ENCODE measurements around the gene PTPRA.
"Not testable (repeated sequence)": the region's sequence is repeated elsewhere in the genome, so short reads cannot be mapped to it uniquely, and the experiment has no call there.

Gene PTPRA

DNA sequence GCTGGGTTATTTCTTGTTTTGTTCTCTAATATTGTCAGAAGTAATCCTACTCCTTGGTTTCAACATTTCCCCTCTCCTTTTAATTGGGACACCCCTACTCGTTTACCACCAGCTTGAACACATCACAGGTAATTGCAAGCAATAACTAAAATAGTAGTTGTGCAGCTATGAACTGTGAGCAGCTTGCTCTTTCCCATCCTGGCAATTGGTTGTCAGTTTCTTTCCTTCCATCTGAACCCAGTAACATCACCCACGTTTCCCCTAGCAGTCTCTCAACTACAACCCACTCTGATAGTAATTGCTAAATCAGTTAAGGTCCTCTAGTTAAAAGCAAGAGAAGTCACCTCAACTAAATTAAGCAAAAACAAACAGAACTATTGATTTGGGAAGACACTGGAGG is 122.5 kb downstream of the PTPRA start:
- no peak for DNase-seq (ENCODE audit: low read depth in 2 of 2)

DNA sequence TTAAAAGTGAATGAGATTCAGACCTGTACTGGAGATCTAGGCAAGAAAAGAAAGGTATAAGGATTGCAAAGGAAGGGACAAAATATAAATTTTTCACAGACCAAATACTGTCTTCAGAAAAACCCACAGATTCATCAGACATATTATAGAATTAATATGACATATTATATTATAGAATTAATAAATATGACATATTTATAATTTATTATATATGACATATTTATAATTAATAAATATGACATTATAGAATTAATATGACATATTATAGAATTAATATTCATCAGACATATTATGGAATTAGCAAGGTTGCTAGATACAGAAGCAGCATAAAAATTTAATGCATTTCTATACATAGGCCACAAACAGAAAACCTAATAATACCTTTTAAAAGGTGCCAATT is 125.4 kb downstream of the PTPRA start:
- DNase-seq (ENCODE audit: low read depth in 2 of 2) = no peak

DNA sequence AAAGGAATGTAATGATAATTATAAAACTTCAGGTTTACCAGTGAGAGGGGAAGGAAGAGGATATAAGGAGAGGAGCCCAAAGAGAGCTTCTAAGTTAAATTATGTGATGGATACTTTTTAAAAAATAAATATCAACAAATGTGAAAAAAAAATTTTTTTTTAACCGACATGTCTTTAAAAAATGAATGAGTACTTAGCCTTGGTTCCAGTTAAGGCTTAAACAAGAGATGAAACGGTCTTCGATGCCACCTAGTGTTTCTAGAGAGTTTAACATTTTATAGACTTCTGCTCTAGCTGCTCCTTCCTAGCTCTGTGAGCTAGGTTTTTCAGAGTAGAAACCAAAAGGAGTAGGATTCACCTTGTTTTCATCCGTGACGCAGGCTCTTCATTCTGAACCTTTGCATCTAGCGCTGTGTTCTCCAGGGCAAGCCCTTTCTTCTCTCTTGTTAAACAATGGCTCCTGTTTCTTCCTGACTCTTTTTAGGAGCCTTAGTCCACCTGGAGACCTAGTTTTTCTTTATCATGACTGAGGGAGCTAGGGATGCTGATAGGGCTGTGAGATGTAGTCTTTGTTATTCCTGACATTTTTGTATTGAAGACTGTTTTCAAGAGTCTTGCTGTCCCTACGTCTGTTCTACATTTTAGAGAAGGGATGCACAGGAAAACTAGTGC is 127.7 kb downstream of the PTPRA start:
- DNase-seq (ENCODE audit: low read depth in 2 of 2) = no peak

DNA sequence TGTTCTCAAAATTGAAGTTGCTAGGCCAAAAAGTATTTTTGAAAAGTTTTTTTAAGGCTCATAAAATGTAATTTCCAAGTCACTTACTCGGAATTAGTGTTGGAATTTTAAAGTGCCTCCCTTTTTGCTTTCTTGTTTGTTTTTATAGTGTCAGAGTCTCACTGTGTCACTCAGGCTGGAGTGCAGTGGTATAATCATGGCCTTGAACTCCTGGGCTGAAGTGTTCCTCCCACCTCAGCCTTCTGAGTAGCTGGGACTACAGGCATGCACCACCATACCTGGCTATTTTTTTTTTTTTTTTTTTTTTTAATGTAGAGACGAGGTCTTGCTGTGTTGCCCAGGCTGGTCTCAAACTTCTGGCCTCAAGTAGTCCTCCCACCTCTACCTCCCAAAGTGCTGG is 130.1 kb downstream of the PTPRA start:
- no peak for DNase-seq (ENCODE audit: low read depth in 2 of 2)

DNA sequence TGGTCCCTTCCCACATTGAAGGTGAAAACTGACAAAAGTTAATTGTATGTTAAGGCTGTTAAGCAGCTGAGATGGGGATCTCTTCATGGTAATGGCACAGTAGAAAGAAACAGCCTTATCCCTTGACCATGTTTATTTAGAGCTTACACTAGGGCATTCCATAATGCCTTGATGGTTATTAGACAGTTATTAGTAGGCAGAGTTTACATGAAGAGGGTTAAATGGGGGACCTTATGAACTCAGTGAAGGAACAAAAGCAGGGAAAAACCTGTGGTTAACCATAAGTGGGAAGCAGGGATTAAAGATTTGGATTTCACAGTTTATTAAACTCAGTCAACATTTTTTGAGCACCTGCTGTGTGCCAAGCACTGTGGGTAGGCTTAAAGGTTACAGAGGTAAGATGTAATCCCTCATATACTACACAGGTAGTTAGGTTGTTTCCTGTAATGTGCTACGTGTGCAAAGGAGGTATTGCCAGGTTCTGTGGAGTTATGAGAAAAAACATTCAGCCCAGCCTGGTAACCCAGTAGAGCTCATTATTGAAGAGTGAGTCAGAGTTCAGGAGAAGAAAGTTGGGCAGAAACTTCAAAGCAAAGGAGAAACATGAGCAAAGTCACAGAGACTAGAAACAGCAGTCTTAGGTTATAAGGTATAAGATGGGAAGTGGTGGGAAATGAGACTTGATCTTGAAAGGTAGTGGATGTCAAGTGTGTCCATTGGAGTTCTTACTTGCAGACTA is 137.9 kb downstream of the PTPRA start:
- DNase-seq (ENCODE audit: low read depth in 2 of 2) = no peak

DNA sequence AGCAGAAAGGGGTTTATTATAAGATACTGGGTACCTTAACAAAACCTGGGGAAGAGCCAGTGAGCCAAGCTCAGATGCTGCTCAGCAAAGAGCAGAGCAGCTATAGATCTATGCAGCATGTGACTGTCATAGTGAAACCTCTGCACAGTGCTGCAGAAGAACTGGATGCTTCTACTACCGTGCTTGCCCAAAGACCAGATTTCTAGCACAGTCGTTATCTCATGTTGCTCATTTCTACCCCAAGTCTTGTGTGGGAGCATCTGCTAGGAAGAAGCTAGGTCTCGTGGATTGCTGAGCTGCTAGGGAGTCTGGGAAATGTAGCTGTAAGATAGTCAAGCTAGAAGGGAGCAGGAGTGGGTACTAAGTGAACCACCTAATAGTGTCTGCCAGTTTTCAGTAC is 138.5 kb downstream of the PTPRA start:
- DNase-seq (ENCODE audit: low read depth in 2 of 2) = no peak

DNA sequence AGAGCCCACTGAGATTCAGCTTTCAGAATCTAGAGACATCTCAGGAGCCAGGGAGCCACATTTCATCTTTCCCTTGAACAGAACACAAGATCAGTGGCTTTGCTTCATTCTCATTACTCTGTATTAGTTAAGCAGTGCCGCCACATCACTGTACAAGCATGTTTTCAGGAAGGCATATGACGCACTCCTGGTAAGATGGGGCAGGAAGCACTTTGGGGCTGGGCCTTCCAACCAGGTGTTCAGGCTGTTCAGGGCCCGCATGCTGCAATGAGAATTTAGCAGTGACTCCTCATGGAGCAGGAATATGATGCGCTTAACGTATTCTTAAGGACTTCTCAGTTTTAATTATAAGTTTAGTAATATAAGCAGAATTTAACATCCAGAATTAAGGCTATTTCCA is 140.5 kb downstream of the PTPRA start:
- no peak for DNase-seq (ENCODE audit: low read depth in 2 of 2)

DNA sequence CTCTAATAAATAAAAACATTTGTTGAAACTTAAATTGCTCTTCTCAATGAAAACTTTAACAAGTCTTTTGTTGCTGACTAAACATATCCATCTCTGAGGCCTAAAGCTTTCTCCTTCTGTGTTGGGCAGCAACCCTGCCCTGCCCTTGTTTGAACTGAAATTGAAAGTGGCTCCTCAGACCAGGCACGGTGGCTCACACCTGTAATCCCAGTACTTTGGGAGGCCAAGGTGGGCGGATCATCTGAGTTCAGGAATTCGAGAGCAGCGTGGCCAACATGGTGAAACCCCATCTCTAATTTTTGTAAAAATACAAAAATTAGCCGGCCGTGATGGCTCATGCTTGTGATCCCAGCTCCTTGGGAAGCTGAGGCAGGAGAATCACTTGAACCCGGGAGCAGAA is 140.9 kb downstream of the PTPRA start:
- no peak for DNase-seq (ENCODE audit: low read depth in 2 of 2)

DNA sequence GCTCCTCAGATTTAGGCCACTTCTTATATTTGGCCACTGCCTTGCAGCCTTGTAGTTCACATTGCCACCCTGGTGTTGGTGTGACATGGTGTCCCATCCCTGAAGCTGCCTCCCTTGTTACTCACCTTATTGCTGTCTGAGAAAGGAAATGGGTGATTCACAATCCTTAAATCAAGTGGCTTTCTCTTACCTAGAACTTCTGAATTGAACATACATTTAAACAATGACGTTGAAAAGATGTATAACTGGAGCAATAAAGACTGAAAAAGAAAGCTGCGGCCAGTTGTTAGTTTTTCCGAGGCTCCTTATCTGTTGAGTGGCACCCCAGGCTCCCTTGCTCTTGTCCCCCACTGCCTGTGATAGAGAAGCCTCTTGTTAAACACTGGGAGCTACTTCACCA is 141.4 kb downstream of the PTPRA start:
- DNase-seq (ENCODE audit: low read depth in 2 of 2) = peak in 1 of 2 donors; percentile 49

DNA sequence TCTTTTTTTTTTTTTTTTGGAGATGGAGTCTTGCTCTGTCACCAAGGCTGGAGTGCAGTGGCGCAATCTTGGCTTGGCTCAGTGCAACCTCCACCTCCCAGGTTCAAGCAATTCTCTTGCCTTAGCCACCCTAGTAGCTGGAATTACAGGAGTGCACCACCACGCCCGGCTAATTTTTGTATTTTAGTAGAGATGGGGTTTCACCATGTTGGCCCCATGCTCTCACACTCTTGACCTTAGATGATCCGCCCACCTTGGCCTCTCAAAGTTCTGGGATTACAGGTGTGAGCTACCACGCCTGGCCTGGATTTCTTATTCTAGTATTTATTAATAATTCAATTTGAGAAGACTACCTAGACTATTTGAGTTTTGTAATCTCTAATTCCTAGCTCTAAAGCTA is 142.0 kb downstream of the PTPRA start:
- not testable (repeated sequence) for DNase-seq (ENCODE audit: low read depth in 2 of 2)

DNA sequence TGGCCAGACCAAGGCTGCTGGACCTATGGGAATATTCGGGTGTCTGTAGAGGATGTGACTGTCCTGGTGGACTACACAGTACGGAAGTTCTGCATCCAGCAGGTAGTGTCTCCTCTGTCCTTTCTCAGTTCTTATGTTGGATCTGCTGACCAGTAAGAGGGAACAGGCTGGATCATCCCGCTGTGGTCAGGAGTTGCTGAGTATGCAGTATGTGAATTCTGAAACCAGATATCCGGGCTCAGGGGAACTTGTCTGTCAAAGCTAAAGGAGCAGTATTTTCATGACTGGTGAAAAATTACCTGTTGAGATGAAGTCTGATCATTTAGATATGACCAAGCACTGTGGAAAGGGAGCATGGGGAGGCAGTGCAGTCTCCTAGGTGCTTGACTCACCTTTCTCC is 148.0 kb downstream of the PTPRA start:
- DNase-seq (ENCODE audit: low read depth in 2 of 2) = no peak

DNA sequence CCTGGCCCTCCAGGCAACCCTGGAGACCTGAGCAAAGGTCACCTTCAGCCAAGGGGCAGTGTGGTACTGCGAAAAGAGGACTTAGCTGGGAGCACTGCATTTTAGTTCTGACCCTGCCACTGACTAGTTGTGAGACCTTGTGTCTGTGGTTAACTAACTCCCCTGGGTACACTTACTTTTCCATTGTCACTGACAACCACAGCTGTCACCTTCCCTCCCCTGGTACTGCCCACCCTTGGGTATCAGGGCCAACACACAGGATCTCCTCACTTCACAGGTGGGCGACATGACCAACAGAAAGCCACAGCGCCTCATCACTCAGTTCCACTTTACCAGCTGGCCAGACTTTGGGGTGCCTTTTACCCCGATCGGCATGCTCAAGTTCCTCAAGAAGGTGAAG is 148.5 kb downstream of the PTPRA start:
- no peak for DNase-seq (ENCODE audit: low read depth in 2 of 2)

DNA sequence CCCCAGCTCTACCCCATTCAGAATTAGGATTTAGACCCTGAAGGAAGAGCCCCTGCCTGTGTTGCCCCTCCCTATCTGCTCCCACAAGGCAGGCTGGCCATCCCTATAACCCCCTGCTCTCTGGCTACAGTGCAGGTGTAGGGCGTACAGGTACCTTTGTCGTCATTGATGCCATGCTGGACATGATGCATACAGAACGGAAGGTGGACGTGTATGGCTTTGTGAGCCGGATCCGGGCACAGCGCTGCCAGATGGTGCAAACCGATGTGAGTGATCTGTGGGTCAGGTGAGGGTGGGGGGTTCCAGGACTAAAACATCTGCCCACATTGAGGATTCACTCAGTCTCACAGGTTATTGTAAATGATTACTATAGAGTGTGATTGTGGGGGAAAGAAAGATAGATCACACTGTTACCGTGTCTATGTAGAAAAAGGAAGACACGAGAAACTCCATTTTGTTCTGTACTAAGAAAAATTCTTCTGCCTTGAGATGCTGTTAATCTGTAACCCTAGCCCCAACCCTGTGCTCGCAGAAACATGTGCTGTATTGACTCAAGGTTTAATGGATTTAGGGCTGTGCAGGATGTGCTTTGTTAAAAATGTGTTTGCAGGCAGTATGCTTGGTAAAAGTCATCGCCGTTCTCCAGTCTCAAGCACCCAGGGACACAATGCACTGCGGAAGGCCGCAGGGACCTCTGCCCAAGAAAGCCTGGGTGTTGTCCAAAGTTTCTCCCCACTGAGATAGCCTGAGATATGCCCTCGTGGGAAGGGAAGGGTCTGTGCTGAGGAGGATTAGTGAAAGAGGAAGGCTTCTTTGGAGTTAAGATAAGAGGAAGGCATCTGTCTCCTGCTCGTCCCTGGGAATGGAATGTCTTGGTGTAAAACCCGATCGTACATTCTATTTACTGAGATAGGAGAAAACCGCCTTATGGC is 149.5 kb downstream of the PTPRA start:
- DNase-seq (ENCODE audit: low read depth in 2 of 2) = not testable (repeated sequence)

DNA sequence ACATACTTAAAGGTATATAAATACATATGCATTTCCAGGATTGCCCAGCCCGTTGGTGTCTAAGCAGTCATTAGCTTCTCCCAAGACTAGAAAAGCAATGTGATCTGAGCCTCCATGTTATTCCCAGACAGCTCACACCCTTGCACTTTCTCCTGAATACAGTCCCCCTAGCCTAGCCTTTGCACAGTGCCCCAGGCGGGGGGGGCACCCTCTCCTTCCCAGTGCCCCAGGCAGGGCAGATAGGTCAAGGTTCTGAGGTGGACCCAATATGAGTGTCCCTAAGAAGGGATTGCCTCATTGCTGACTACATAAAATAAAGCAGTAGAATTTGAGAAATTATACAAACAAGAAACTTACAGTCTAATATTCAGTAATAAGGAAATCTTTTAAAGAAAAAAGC is 154.7 kb downstream of the PTPRA start:
- DNase-seq (ENCODE audit: low read depth in 2 of 2) = no peak

DNA sequence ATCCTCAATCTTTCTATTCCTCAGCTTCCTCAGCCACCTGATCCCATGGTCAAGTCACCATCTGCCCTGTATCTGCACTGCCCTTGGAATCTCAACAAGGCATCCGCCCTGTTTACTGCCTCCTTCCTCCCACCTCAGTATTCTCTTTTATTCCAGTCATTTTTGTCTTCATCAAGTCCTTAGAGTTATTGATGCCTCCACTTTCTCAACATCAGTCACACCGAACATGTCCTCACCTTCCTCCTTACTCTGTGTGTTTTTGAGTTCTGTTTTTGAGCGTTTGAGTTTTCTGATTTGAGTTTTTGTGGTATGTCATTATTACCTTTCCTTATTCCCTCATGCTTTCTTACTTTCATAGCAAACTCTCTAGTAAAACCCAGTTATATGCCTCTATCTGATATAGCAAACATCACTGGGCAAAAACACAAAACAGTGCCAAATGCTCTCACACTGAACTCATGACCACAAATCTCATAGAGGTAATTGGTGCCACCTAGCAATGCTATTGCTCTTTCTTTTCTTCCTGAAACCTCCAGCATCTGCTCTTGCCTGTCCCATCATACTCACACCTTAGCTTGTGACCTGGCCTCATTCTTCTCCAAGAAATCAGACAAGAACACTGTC is 158.4 kb downstream of the PTPRA start:
- no peak for DNase-seq (ENCODE audit: low read depth in 2 of 2)

DNA sequence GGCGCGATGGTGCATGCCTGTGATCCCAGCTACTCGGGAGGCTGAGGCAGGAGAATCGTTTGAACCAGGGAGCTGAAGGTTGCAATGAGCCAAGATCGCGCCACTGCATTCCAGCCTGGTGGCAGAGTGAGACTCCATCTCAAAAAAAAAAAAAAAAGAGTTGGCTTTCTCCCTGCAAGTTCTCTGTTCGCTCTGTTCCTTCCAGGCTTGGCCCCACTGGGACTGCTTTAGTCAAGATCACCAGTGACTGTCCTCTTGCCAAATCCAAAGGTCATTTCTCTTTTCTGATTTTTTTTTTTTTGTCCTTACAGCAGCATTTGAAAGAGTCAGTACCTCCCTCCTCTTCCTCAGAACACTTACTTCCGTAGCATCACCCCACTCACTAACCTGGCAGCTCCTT is 159.3 kb downstream of the PTPRA start:
- DNase-seq (ENCODE audit: low read depth in 2 of 2) = no peak

DNA sequence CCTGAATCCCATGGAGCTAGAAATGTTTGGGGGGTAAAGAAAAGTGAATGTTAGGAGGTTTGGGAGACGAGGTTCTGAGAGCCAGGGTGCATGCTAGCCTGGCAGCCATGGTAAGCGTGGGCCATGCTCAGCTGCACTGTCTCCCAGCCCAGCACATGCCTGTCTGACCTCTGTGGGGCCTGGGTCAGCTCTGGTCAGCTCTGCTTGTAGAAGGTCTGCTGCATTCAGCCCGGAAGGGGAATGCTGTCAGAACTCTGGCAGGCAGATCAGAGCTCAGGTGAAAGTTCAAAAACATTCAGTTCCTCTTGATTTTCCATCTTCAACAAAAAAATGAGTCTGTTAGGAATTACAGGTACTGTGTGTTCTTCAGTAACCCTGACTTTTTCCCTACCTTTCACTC is 164.4 kb downstream of the PTPRA start:
- no peak for DNase-seq (ENCODE audit: low read depth in 2 of 2)

DNA sequence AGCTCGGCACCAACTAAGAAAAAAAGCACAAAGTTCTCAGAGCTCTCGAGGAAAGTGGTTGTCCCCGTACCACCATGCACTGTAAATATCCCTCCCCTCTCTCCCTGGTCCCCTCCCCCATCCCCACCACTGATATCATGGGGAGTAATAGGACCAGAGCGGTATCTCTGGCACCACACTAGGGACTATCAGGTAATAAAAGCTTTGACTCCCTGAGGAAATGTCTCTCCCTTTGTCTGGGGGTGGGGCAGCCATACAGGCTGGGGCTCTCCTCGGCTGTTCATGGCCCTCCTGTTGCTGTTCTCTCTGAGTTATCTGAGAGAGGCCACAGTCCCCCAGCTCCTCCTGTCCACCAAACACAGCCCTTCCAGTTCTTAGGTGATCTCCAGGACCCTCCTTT is 165.2 kb downstream of the PTPRA start:
- no peak for DNase-seq (ENCODE audit: low read depth in 2 of 2)

DNA sequence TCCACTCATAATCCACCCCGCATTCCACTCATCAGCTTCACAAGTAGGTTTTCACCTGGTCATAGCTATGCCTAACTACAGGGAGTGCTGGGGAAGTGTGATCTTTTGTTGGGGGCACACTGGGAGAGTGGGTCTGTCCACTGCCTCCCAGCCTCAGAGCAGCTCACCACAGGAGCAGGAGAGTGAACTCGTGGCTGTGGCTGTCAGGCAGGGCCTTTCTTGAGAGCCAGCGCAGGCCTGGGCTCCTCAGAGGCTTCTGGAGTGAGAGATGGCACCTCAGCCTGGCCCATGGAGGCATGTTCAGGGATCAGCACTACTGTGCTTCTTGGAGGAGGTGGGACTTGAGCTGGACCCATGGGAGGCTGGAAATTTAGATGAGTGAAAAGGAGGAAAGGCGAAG is 166.1 kb downstream of the PTPRA start:
- no peak for DNase-seq (ENCODE audit: low read depth in 2 of 2)

DNA sequence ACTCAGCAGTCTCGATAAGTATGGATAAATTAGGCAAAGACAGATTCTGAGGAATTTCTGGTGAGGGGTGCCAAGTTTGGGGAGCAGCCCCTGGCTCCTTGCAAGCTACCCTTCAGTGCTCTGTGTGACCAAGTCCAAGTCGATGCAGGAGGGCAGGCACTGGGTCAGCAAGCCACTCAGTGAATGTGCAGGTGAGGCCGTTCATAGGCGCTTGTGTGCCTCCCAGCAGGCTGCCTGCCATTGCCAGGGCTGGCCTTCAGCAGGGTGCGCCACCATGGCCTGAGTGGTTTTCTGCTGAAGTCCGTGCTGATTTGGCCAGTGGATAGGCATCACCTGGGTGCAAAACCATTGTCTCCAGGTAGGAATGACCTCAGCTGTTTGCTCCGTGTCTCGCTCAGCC is 166.8 kb downstream of the PTPRA start:
- no peak for DNase-seq (ENCODE audit: low read depth in 2 of 2)

DNA sequence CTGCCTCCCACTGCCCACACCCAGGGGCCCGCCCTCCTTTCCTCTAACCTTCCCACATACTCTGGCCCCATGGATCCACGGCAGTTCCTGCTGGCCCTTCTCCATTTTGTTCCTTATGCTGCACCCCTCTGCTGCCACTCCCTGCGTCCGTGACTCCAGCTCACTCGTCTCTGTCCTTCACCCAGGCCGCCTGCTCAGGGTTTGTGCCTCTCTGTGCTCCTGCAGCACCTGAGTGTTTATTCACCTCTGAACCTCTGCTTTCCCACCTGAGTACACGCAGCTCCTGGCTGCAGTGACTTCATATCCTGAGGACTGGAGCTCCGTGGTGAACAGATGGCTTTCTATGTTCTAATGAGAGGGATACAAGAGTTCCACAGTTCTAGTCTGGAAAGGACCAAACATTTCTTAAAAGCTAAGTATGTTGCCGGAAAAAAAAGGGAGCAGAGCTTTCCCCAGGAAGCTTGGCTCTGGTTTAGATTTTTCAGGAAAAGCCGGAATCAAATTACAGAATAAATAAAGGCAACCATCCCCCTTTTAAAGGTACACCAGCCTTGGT is 168.7 kb downstream of the PTPRA start:
- no peak for DNase-seq (ENCODE audit: low read depth in 2 of 2)

DNA sequence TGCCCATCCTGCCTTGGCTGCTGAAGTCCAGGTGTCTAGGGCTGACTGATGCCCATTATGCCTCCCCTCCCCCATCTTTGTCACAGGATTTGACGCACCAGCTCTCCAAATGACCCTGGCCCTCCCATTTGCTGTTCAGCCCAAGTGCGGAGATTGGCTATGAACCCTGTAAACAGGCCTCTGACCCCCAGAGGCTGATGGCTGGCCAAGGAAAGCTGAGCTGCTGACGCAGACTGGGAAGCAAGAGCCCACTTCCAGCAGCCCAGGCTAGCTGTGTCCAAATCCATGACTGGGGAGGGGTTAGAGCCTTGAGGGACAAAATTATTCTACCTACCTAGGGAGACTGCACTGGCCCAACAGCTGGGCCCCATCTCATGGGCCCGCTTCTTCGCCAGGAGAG is 169.3 kb downstream of the PTPRA start:
- DNase-seq (ENCODE audit: low read depth in 2 of 2) = no peak
